ENCODE results near the gene TIRAP. TPM values are rescaled to one million over a fixed set of nuclear protein-coding genes. Genes with fewer than 3 reads are reported as not detected.
A peak's percentile ranks its signal among the peaks of the same experiment; 100 is the strongest.

Gene TIRAP
- total and polyA plus RNA-seq, 3 donors from 2014 or later, result 3.6 to 5.9 (median 5.7) TPM

- Histone ChIP-seq H3K27ac (peak within 1 kb of the TSS; percentile 87 to 88), H3K4me1 (peaks cover 11% of the 10 kb centered on the region), H3K27me3 (no peaks in the 10 kb centered on the region), H3K36me3 (ENCODE audit: low read depth, missing control alignments) (no peaks in the 10 kb centered on the region), H3K4me3 (peak within 1 kb of the TSS; percentile 93), H3K9me3 (no peaks in the 10 kb centered on the region)
- peak; percentile 99 for DNase-seq
- peak in 1 of 3 experiments; percentile 5 for TF ChIP-seq CTCF (IDR thresholded peaks at IDR 0.05)
- TF ChIP-seq POLR2A (IDR thresholded peaks at IDR 0.05), result no peak
- intact Hi-C loops (cut with DNase I; ENCODE audit: low total_unique reads), result no loop called here
- 0 to 1% methylated on average over 23 to 41 of the region's 64 CpGs for WGBS, 2 donors
Observed at GRCh38 chr11:126268708-126269579, 13.9 kb upstream of the TIRAP start, which contains the start of the genes FOXRED1 and SRPRA. TSS of gene FOXRED1 (plus strand) at chr11:126269154. CDS start at chr11:126269207, 53 bp downstream. TSS of gene SRPRA (minus strand) at chr11:126268895. CDS start at chr11:126268804, 91 bp downstream.

- TF ChIP-seq CTCF (IDR thresholded peaks at IDR 0.05), result no peak
- no peak for TF ChIP-seq POLR2A (IDR thresholded peaks at IDR 0.05)
- 94 to 96% methylated on average over 6 to 11 of the region's 11 CpGs for WGBS, 2 donors
- no peaks in the 10 kb centered on the region for H3K36me3 ChIP-seq (ENCODE audit: low read depth, missing control alignments)
- H3K27me3 ChIP-seq, result no peaks in the 10 kb centered on the region
- H3K27ac ChIP-seq, result no peak overlapping the region
- peaks cover 7% of the 10 kb centered on the region for H3K4me1 ChIP-seq
- intact Hi-C loops (cut with DNase I; ENCODE audit: low total_unique reads), result no loop called here
- no peaks in the 10 kb centered on the region for H3K9me3 ChIP-seq
- DNase-seq, result no peak
- H3K4me3 ChIP-seq, result no peak overlapping the region
Observed at GRCh38 chr11:126277322-126277721, 5.6 kb upstream of the TIRAP start.

GRCh38 chr11:126277780-126278179 is 5.1 kb upstream of the TIRAP start:
- Histone ChIP-seq H3K36me3 (ENCODE audit: low read depth, missing control alignments) (no peaks in the 10 kb centered on the region), H3K27ac (no peak overlapping the region), H3K27me3 (no peaks in the 10 kb centered on the region), H3K4me3 (no peak overlapping the region), H3K9me3 (no peaks in the 10 kb centered on the region), H3K4me1 (peaks cover 7% of the 10 kb centered on the region)
- TF ChIP-seq POLR2A (IDR thresholded peaks at IDR 0.05) (no peak), CTCF (IDR thresholded peaks at IDR 0.05) (no peak)
- intact Hi-C loops (cut with DNase I; ENCODE audit: low total_unique reads), result no loop called here
- DNase-seq, result no peak
- WGBS, 2 donors, result 78 to 89% methylated on average over 4 of the region's 4 CpGs

GRCh38 chr11:126279191-126279590 is 3.7 kb upstream of the TIRAP start:
- Histone ChIP-seq H3K27me3 (no peaks in the 10 kb centered on the region), H3K27ac (no peak overlapping the region), H3K4me3 (no peak overlapping the region), H3K9me3 (no peaks in the 10 kb centered on the region), H3K36me3 (ENCODE audit: low read depth, missing control alignments) (no peaks in the 10 kb centered on the region), H3K4me1 (peaks cover 7% of the 10 kb centered on the region)
- no peak for TF ChIP-seq CTCF (IDR thresholded peaks at IDR 0.05)
- no peak for TF ChIP-seq POLR2A (IDR thresholded peaks at IDR 0.05)
- intact Hi-C loops (cut with DNase I; ENCODE audit: low total_unique reads), result no loop called here
- WGBS, 2 donors, result 77 to 80% methylated on average over 8 of the region's 8 CpGs
- no peak for DNase-seq

Data from testis (tissue), 3 donors.